Peyer's patch (tissue), 4 donors: ENCODE measurements around the gene COTL1.

Experiments used
- CTCF ChIP-seq, 6 experiments: fragments of 450-650 bp in 4 of 6; fragments of 200-600 bp in 2 of 6; sonication (generic) in 1 of 6; IDR thresholded peaks; one replicate each; pipeline ENCODE4 v1.5.1; 2017 to 2019; ENCODE audit warnings: antibody characterized with exemption in 6 of 6, mild to moderate bottlenecking in 3 of 6, moderate library complexity in 1 of 6
- POLR2A ChIP-seq, 2 donors: fragments of 450-650 bp; IDR thresholded peaks; one replicate each; pipeline ENCODE4 v1.5.1; 2017; ENCODE audit warnings: antibody characterized with exemption in 2 of 2, mild to moderate bottlenecking in 2 of 2, moderate library complexity in 2 of 2

GRCh38 chr16:84625556-84625955, 7.7 kb upstream of the COTL1 start:
- no peak for TF ChIP-seq CTCF (IDR thresholded peaks at IDR 0.05)
- TF ChIP-seq POLR2A (IDR thresholded peaks at IDR 0.05), result no peak
